ENCODE measurements around the gene SSBP3. TPM values are rescaled to one million over a fixed set of nuclear protein-coding genes. Genes with fewer than 3 reads are reported as not detected.

The SSBP3 gene
- total and polyA plus RNA-seq, 2 of the 13 experiments (the other 11 are each of a cell fraction or from before 2014, with no cell fraction given) = 8.5 to 17.6 TPM

DNA sequence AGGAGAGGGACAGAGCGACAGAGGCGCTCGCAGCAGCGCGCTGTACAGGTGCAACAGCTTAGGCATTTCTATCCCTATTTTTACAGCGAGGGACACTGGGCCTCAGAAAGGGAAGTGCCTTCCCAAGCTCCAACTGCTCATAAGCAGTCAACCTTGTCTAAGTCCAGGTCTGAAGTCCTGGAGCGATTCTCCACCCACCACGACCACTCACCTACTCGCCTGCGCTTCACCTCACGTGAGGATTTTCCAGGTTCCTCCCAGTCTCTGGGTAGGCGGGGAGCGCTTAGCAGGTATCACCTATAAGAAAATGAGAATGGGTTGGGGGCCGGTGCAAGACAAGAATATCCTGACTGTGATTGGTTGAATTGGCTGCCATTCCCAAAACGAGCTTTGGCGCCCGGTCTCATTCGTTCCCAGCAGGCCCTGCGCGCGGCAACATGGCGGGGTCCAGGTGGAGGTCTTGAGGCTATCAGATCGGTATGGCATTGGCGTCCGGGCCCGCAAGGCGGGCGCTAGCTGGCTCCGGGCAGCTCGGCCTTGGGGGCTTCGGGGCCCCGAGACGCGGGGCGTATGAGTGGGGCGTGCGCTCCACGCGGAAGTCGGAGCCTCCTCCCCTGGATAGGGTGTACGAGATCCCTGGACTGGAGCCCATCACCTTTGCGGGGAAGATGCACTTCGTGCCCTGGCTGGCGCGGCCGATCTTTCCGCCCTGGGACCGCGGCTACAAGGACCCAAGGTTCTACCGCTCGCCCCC is 206.3 kb downstream of the SSBP3 start, which contains the start of the genes CYB5RL and MRPL37 (continued):
- TF ChIP-seq ZNF746 (CRISPR knock-in tag; IDR thresholded peaks at IDR 0.05) = no peak
- TF ChIP-seq FOXO1 (CRISPR knock-in tag; IDR thresholded peaks at IDR 0.05) = no peak
- TF ChIP-seq ZNF563 (CRISPR knock-in tag; IDR thresholded peaks at IDR 0.05) = peak; percentile 55
- TF ChIP-seq, protein P1, sequence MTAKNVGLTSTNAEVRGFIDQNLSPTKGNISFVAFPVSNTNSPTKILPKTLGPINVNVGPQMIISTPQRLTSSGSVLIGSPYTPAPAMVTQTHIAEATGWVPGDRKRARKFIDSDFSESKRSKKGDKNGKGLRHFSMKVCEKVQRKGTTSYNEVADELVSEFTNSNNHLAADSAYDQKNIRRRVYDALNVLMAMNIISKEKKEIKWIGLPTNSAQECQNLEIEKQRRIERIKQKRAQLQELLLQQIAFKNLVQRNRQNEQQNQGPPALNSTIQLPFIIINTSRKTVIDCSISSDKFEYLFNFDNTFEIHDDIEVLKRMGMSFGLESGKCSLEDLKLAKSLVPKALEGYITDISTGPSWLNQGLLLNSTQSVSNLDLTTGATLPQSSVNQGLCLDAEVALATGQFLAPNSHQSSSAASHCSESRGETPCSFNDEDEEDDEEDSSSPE (CRISPR knock-in tag; IDR thresholded peaks at IDR 0.05) = peak; percentile 96
- TF ChIP-seq, protein P2, sequence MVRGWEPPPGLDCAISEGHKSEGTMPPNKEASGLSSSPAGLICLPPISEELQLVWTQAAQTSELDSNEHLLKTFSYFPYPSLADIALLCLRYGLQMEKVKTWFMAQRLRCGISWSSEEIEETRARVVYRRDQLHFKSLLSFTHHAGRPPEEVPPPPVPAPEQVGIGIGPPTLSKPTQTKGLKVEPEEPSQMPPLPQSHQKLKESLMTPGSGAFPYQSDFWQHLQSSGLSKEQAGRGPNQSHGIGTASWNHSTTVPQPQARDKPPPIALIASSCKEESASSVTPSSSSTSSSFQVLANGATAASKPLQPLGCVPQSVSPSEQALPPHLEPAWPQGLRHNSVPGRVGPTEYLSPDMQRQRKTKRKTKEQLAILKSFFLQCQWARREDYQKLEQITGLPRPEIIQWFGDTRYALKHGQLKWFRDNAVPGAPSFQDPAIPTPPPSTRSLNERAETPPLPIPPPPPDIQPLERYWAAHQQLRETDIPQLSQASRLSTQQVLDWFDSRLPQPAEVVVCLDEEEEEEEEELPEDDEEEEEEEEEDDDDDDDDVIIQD (CRISPR knock-in tag; IDR thresholded peaks at IDR 0.05; ENCODE audit: low read depth) = no peak
- TF ChIP-seq, protein P3, sequence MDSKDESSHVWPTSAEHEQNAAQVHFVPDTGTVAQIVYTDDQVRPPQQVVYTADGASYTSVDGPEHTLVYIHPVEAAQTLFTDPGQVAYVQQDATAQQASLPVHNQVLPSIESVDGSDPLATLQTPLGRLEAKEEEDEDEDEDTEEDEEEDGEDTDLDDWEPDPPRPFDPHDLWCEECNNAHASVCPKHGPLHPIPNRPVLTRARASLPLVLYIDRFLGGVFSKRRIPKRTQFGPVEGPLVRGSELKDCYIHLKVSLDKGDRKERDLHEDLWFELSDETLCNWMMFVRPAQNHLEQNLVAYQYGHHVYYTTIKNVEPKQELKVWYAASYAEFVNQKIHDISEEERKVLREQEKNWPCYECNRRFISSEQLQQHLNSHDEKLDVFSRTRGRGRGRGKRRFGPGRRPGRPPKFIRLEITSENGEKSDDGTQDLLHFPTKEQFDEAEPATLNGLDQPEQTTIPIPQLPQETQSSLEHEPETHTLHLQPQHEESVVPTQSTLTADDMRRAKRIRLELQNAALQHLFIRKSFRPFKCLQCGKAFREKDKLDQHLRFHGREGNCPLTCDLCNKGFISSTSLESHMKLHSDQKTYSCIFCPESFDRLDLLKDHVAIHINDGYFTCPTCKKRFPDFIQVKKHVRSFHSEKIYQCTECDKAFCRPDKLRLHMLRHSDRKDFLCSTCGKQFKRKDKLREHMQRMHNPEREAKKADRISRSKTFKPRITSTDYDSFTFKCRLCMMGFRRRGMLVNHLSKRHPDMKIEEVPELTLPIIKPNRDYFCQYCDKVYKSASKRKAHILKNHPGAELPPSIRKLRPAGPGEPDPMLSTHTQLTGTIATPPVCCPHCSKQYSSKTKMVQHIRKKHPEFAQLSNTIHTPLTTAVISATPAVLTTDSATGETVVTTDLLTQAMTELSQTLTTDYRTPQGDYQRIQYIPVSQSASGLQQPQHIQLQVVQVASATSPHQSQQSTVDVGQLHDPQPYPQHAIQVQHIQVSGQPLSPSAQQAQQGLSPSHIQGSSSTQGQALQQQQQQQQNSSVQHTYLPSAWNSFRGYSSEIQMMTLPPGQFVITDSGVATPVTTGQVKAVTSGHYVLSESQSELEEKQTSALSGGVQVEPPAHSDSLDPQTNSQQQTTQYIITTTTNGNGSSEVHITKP (CRISPR knock-in tag; IDR thresholded peaks at IDR 0.05; ENCODE audit: low read depth) = no peak
- TF ChIP-seq FOSL1 (CRISPR knock-in tag; IDR thresholded peaks at IDR 0.05; ENCODE audit: borderline replicate concordance) = no peak
- no peak for TF ChIP-seq ZNF761 (CRISPR knock-in tag; conservative IDR thresholded peaks at IDR 0.05)
- TF ChIP-seq, protein P4, sequence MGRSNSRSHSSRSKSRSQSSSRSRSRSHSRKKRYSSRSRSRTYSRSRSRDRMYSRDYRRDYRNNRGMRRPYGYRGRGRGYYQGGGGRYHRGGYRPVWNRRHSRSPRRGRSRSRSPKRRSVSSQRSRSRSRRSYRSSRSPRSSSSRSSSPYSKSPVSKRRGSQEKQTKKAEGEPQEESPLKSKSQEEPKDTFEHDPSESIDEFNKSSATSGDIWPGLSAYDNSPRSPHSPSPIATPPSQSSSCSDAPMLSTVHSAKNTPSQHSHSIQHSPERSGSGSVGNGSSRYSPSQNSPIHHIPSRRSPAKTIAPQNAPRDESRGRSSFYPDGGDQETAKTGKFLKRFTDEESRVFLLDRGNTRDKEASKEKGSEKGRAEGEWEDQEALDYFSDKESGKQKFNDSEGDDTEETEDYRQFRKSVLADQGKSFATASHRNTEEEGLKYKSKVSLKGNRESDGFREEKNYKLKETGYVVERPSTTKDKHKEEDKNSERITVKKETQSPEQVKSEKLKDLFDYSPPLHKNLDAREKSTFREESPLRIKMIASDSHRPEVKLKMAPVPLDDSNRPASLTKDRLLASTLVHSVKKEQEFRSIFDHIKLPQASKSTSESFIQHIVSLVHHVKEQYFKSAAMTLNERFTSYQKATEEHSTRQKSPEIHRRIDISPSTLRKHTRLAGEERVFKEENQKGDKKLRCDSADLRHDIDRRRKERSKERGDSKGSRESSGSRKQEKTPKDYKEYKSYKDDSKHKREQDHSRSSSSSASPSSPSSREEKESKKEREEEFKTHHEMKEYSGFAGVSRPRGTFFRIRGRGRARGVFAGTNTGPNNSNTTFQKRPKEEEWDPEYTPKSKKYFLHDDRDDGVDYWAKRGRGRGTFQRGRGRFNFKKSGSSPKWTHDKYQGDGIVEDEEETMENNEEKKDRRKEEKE (IDR thresholded peaks at IDR 0.05) = no peak
- TF ChIP-seq ZKSCAN8 (CRISPR knock-in tag; IDR thresholded peaks at IDR 0.05; ENCODE audit: borderline replicate concordance) = no peak
- no peak for TF ChIP-seq NR2F1 (CRISPR knock-in tag; IDR thresholded peaks at IDR 0.05)
- TF ChIP-seq ZNF136 (CRISPR knock-in tag; IDR thresholded peaks at IDR 0.05; ENCODE audit: low read depth) = no peak
- no peak for TF ChIP-seq RXRB (CRISPR knock-in tag; IDR thresholded peaks at IDR 0.05; ENCODE audit: borderline replicate concordance)
- TF ChIP-seq, protein P5, sequence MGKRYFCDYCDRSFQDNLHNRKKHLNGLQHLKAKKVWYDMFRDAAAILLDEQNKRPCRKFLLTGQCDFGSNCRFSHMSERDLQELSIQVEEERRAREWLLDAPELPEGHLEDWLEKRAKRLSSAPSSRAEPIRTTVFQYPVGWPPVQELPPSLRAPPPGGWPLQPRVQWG (CRISPR knock-in tag; IDR thresholded peaks at IDR 0.05; ENCODE audit: borderline replicate concordance, low read depth) = no peak
- no peak for TF ChIP-seq SP1 (IDR thresholded peaks at IDR 0.05)
- peak; percentile 51; the same call in 1 of the 2 replicates for TF ChIP-seq SP1 (CRISPR knock-in tag; IDR thresholded peaks at IDR 0.05)
- TF ChIP-seq, protein P6, sequence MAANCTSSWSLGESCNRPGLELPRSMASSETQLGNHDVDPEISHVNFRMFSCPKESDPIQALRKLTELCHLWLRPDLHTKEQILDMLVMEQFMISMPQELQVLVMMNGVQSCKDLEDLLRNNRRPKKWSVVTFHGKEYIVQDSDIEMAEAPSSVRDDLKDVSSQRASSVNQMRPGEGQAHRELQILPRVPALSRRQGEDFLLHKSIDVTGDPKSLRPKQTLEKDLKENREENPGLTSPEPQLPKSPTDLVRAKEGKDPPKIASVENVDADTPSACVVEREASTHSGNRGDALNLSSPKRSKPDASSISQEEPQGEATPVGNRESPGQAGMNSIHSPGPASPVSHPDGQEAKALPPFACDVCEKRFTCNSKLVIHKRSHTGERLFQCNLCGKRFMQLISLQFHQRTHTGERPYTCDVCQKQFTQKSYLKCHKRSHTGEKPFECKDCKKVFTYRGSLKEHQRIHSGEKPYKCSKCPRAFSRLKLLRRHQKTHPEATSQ (CRISPR knock-in tag; IDR thresholded peaks at IDR 0.05; ENCODE audit: borderline replicate concordance) = no peak
